HG03280 (cell line): Measurements from ENCODE around the gene TMEM184B.
"Not testable (repeated sequence)": the region's sequence is repeated elsewhere in the genome, so short reads cannot be mapped to it uniquely, and the experiment has no call there.

ENCODE experiments used
- ATAC-seq: cut with Tn5 transposase; IDR thresholded peaks from one replicate; pipeline ENCODE4 v1.9.1; 2021; ENCODE audit warnings: mild to moderate bottlenecking, moderate library complexity; ENCODE audit not compliant: unreplicated experiment

The TMEM184B gene

GRCh38 chr22:38186429-38186828 lies 86.4 kb downstream of the TMEM184B start:
- ATAC-seq = no peak

- ATAC-seq = no peak
Measured at GRCh38 chr22:38184788-38185187, 88.0 kb downstream of the TMEM184B start.

GRCh38 chr22:38181453-38182200 lies 91.2 kb downstream of the TMEM184B start, which contains the start of gene PLA2G6:
Gene PLA2G6, minus strand, starts transcription at chr22:38181830. Its CDS starts 12,404 bp downstream, at chr22:38169426.
- ATAC-seq = peak; percentile 86

- ATAC-seq = no peak
Measured at GRCh38 chr22:38180841-38181452, 91.9 kb downstream of the TMEM184B start.

- not testable (repeated sequence) for ATAC-seq
Measured at GRCh38 chr22:38178605-38178937, 94.2 kb downstream of the TMEM184B start.

GRCh38 chr22:38177926-38178604 lies 94.7 kb downstream of the TMEM184B start:
- ATAC-seq = no peak

- ATAC-seq = not testable (repeated sequence)
Measured at GRCh38 chr22:38177571-38177925, 95.3 kb downstream of the TMEM184B start.

- ATAC-seq = no peak
Measured at GRCh38 chr22:38177044-38177443, 95.8 kb downstream of the TMEM184B start.

GRCh38 chr22:38176170-38176741 lies 96.6 kb downstream of the TMEM184B start:
- no peak for ATAC-seq

- ATAC-seq = no peak
Measured at GRCh38 chr22:38175206-38176118, 97.3 kb downstream of the TMEM184B start.

GRCh38 chr22:38174626-38175025 lies 98.2 kb downstream of the TMEM184B start:
- ATAC-seq = no peak

- ATAC-seq = no peak
Measured at GRCh38 chr22:38173641-38173906, 99.2 kb downstream of the TMEM184B start.

- ATAC-seq = no peak
Measured at GRCh38 chr22:38172832-38173640, 99.8 kb downstream of the TMEM184B start.

GRCh38 chr22:38171927-38172831 lies 100.6 kb downstream of the TMEM184B start:
- ATAC-seq = no peak

- ATAC-seq = no peak
Measured at GRCh38 chr22:38170469-38170868, 102.3 kb downstream of the TMEM184B start.
